Epithelial cell of prostate (primary cell): ENCODE results near the gene SLC32A1.

Source experiments
- DNase-seq: peaks from one replicate; pipeline ENCODE4 v3.0.0-alpha.2; 2011; ENCODE audit warnings: low read depth, low spot score
- H3K27ac ChIP-seq: fragments of 450-650 bp; 2 replicates; pipeline ENCODE4 v1.5.1; 2017; ENCODE audit warnings: mild to moderate bottlenecking

SLC32A1 gene, protein sequence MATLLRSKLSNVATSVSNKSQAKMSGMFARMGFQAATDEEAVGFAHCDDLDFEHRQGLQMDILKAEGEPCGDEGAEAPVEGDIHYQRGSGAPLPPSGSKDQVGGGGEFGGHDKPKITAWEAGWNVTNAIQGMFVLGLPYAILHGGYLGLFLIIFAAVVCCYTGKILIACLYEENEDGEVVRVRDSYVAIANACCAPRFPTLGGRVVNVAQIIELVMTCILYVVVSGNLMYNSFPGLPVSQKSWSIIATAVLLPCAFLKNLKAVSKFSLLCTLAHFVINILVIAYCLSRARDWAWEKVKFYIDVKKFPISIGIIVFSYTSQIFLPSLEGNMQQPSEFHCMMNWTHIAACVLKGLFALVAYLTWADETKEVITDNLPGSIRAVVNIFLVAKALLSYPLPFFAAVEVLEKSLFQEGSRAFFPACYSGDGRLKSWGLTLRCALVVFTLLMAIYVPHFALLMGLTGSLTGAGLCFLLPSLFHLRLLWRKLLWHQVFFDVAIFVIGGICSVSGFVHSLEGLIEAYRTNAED

DNA sequence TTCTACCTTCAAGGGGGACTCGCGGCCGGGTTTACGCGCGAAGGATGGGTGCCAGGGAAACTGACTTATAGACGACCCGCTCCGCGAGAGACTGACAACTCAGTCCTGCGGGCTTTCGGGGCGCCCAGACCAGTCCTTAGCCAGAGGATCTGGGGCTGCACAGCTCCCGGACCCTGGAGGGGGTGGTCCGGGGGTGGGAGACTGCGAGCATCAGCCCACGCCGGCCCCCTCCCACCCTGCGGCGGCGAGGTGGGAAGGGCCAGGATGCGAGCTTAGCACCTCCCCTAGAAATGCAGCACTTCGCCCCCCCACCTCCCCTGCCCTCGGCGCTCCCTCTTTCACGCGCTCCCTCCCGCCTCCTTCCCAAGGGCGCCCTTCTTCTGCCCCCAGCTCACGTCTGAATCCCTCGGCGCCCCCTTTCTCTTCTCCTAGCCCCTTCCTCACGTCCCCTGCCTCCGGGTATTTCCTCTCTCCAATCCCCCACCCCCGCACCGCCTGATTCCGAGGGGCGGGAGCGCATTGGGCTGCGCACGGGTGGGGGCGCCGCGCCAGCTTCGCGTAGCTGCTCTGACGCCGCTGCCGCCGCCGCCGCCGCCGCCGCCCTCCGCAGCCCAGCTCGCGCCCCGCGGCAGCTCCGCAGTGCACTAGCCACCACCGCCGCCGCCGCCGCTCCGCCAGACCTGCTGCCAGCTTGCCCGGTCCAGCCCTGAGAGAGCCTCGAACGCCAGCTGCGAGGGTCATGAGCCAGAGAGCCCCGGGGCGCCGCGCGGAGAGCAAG is at the start of gene SLC32A1:
TSS of gene SLC32A1 (plus strand) at position 639 of the 778 bp plus-strand sequence. CDS start 239 bp downstream, outside the sequence.
- no peak within 1 kb of the TSS for H3K27ac ChIP-seq
- DNase-seq = no peak

DNA sequence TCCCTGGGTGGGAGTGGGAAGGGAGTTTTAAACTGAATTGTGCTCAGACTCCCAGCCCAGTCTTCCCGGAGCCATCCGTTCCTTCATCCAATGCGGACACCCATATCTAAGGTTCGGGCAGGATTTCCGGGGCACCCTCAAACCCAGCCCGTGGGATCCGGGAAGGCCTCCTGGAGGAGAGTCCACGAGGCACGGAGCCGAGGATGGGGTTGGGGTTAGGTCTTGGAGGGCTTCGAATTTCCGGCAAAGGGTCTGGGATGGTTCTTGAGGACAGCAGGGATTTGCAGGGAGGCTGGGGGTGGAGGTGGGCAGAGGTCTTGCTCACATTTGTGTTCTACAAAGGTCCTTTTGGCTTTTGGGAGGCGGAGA is 49.5 kb upstream of the SLC32A1 start:
- no peak for DNase-seq
- no peak overlapping the region for H3K27ac ChIP-seq

DNA sequence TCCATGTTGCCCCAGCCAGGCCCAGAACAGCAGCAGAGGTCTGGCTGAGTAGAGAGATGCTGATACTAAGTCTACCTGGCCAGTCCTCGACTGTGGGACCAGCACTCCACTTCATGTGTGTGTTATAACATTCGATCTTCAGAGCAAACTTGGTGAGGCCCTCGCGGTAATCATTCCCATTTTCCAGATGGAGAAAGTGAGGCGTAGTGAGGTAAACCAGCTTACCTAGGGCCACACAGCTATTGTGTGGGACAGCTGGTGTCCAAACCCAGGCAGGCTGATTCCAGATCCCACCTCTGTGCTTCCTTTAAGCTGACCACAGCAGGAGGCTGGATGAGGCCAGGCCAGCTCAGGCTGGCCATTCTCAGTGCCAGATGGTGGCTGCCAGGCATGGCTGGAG is 47.7 kb upstream of the SLC32A1 start:
- no peak for DNase-seq
- H3K27ac ChIP-seq = no peak overlapping the region

DNA sequence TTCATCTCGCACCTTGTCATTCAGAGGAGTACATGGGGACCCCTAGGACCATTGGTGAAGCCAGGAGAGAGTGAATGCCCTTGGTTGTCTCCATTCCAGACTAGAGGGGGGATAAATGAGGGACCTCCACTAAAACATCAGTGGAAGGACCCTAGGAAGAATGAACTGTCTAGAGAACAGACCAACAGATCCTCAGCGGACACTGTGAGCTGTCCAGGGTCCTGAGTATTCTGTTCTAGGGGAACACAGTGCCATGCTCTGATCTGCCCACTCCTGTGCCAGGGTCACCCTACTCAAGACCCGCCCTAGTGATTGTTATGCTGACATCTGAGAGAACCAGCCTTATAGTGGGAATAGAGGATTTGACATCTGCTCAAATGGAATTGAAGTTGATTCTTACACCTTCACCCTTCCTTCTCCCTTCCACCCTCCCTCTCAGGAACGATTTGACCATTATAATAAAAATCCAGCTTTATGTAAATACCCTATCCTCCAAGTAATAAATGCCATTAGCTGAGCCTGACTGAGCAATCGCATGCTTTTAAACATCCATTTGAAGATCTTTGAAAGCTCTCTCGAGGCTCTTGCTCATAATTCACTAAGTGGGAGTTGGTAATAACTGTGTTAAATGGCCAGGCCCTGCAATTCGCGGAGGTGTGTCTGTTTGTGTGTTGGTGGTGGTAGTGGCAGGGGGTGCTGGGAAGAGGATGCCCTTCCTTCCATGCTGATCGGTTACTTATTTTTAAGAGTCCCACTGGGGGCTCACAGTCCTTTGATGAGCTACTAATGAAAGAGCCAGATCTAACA is 43.6 kb upstream of the SLC32A1 start:
- H3K27ac ChIP-seq = no peak overlapping the region
- no peak for DNase-seq

DNA sequence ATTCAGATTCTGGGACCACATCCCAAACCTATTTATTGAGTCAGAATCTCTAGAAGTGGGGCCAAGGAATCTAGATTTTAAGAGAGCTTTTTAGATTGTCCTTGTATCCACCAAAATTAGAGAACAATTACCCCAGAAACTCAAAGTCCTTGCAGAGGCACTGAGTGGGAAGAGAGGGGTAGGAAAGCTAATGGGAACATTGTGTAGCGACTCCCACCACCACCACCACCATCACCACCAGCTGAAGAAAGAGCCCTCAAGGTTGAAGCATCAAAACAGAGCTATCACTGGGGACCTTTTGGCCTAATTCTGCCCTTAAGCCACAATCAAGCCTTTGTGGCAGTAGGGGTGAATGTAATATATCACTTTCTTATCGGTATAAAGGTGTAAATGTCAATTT is 39.0 kb upstream of the SLC32A1 start:
- no peak overlapping the region for H3K27ac ChIP-seq
- no peak for DNase-seq

DNA sequence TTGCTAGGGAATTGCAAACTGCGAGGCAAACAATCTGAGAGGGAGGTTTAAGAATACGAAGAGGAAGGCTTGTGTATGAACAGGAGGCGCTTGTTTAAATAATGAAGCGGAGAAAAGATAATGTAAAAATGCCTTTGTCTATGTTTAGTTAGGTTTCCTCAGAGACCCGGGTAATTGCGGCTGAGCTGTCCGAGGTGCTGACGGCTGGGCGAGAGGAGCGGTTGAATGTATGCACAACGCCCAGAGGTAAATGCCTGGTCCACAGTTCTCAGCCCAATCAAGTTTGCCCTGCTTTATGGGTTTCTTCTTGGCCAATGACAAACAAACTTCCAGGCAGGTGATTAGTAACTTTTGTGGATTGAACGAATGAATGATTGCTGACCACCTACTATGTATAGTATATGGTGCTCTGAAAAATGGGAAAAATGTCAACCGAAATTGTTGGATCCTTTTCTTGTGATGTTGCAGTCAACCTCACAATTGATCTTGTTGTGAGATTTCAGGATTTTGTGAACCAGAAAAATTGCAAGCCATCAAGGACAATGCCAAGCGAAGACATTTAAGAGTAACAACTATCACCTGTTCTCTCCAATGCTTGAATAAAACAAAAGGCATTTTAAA is 38.3 kb upstream of the SLC32A1 start:
- DNase-seq = no peak
- H3K27ac ChIP-seq = no peak overlapping the region

DNA sequence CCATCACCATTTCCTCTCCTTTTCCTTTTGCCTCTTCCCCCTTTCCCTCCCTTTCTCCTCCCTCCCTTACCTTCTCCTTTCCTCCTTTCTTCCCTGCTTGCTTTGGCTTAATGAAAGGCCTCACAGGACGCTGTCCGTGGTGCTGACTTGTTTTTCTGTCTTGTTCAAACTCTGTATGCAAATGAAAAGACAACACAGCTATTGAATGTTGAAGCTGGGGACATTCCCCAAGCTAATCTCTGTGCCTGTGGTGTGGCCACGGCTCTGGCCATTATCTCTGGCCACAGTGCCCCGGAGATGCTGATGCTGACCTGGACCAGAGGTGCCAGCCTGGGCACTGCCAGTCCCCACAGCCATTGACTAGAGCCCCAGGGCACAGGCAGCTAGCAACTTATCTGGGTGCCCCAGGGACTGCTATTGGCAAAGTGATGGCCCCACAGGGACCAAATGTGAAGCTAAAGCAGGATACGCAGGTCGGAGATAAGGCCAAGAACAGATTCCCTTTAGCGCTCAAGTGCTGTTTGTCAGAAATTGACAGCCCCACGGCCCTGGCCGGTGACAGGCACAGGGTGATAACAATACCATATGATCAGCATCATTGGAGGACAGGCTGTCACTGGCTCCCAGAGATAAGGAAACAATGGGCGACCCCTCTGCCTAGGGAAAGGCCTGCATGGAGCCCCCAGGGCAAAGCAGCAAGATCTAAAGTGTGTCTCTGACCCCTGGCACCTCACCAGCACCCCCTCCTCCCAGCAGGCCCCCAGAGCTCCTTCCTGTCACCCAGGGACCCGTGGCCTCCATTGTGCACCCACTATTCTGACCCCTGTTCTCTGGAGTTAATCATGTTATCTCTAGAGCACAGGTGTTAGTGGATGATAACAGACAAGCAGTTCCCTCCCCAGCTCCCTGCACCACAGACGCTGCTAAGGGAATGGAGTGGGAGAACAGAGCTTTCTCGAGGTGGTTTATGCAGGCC is 31.6 kb upstream of the SLC32A1 start:
- H3K27ac ChIP-seq = no peak overlapping the region
- no peak for DNase-seq

DNA sequence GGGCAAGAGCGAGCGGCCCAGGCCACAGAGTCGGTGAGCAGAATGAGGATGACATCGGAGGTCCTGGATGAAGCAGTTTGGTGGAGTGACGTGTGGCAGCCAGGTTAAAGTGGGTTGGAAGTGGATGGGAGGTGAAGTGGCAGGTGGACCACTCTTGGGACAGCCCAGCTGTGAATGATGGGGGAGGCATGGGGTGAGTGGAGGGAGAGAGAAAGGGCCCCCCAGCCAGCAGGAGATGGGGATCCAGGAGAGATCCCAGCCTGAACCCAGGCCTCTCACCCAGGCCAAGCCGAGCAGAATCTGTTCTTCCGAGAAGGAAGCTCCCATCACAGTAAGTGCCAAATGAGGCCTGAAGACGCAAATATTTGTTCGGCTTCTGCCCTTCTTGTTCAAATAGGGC is 27.0 kb upstream of the SLC32A1 start:
- DNase-seq = no peak

DNA sequence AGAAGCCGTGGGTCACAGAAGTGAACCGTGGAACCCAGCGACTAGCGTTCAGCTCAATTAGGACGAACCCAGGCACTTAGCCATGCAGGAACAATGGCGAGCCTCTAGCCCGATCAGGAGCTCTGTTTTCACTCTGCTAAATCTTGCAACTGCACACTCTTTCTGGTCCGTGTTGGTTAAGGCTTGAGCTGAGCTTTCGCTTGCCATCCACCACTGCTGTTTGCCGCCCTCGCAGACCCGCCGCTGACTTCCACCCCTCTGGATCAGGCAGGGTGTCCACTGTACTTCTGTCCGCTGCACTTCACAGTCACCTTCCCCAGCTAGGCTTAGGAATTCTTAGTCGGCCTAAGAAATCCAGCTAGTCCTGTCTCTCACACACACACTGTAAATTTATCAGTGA is 25.7 kb upstream of the SLC32A1 start:
- no peak overlapping the region for H3K27ac ChIP-seq
- no peak for DNase-seq

More for the DNA sequence above, 27.0 kb upstream of the SLC32A1 start:
- H3K27ac ChIP-seq = no peak overlapping the region

DNA sequence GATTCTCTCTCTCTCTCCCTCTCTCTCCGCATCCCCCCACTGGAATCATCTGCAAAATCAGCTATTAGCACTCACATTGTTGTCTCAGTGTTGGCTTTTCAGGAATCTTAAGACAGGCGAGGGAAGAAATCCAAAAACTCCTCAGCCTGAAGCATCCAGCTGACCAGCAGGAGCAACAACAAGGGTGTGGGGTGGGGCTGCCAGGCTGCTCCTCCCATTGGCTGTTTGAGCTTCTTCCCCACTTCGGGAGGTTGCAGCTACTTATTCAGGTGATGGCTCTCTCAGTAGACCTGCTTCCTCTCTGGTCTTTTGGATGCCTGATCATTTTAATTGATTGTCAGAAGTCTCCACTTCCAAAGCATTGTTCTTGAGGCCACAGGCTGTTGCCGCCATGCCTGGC is 24.1 kb upstream of the SLC32A1 start:
- DNase-seq = no peak
- no peak overlapping the region for H3K27ac ChIP-seq

DNA sequence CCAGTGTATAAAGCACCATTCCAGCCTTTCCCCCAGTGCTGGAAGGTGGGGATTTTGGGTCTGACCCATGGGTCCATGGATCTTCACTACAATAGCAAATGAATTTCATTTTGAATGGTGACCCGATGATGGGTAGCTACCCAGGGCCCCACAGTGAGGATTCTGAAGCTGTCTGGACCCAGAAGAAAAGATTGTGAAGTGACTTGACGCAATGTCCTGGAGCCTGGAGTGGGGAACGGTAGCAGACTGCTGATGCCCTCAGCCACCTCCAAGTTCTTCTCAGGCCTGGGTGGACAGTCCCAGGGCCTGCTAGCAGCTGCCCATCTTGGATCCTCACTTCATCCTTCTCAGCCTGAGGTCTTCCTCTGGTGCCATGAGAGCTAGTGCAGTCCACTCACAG is 23.4 kb upstream of the SLC32A1 start:
- H3K27ac ChIP-seq = no peak overlapping the region
- DNase-seq = no peak

DNA sequence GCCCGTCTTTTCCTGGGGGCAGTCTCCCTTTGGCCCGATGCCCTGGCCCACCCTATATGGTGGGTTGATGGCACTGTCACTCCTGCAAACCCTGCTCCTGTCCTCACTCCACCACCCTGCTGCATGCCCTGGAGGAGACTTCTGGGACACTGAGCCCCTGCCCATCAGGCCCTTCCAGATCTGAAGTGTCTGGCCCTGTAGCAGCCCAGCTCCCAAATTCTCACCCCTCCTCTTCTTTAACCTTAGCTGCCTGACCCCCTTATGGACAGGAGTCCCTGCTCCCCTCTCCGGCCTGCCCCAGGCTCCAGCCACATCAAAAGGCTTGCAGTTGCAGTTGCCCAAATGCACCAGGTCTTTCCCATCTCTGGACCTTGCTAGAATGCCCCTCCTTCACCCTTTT is 20.8 kb upstream of the SLC32A1 start:
- no peak for DNase-seq
- no peak overlapping the region for H3K27ac ChIP-seq

DNA sequence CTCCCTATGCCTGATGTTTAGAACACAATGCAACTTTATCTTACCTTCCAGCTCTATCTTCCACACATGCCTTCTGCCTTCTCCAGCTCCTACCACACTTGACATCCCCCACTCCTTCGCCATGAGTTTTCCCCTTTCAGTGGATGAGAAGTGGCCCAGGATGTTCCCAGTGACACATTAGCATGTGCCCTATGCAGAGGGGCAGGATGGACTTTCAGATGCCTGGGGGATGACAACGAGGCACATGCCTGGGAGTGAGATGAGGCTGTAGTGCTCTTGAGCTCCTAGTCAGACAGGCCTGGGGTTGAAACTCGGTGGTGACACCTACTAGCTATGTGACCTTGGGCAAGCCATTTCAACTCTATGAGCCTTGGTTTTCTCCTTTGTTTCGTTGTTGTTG is 20.1 kb upstream of the SLC32A1 start:
- H3K27ac ChIP-seq = no peak overlapping the region
- DNase-seq = no peak

DNA sequence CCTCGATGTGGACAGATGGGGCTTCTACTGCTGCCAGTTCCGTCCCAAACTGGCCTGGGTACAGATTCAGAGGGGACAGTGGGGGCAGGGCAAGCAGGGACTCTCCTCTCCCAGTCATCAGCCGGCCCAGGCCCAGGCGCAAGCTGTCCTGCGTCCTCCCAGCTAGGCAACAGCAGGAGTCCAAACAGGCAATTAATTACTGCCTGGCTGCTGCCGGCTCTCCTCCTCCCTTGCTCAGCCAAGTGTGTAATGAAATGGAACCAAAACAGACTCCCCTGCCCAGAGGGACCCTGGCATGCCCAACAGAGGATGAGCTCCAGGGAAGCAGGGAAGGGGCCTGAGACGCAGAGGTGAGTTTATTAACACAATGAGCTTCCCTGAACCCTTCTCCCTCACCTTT is 17.8 kb upstream of the SLC32A1 start:
- DNase-seq = no peak
- H3K27ac ChIP-seq = no peak overlapping the region

DNA sequence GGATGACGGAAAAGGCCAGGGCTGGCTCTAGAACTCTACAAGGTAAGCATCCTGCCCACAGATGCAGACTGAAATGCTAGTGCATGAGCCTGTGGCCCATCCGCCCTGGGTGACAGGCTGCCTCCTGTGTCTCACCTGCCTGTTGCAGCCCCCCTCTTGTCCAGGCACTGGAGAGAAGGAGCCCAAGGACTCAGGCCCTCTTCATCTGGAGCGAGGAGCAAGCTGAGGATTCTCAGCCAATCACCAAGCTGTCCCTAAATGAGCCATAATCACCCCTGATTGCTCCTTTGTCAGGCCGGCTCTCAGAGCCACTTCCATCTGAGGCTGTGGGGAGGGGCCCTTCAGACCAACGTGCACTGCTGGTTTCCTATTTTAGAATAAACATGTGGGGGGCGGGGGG is 10.0 kb upstream of the SLC32A1 start:
- no peak for DNase-seq
- no peak overlapping the region for H3K27ac ChIP-seq

DNA sequence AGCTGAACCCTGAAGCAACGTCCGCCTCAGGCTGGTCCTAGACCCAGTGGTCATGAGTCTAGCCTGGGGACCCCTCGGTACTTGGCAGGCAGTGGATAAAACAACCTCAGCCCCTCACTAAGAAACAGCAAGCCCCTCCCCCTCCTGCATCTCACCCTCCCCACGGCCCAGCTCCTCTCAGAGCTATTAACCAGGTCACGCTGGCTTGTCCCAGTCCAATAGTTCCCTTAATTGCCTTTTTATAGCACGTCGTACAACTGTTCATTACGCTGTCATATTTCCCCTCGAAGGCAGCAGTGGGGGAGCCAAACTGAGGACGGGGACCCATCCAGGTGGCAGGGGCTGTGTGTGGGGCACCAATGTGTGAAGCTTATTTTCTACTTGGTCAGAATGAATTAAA is 8.6 kb upstream of the SLC32A1 start:
- H3K27ac ChIP-seq = no peak overlapping the region
- no peak for DNase-seq

DNA sequence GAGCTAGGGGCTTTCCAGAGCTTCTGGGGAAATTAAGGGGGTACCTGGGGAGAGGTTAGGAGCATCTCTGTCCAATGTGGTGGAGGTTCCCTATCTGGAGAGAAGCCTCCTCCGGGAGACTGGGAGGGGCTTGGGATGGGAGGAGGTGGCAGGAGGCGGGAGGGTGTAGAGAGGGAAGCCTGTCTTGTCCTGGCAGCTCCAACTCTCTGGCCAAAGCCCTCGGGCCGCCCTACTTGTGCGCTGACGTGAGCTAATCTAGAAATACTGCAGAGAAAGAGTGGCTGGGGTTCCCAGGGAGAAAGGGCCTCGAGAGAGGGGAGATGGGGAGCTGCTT is 1.6 kb upstream of the SLC32A1 start:
- DNase-seq = no peak

DNA sequence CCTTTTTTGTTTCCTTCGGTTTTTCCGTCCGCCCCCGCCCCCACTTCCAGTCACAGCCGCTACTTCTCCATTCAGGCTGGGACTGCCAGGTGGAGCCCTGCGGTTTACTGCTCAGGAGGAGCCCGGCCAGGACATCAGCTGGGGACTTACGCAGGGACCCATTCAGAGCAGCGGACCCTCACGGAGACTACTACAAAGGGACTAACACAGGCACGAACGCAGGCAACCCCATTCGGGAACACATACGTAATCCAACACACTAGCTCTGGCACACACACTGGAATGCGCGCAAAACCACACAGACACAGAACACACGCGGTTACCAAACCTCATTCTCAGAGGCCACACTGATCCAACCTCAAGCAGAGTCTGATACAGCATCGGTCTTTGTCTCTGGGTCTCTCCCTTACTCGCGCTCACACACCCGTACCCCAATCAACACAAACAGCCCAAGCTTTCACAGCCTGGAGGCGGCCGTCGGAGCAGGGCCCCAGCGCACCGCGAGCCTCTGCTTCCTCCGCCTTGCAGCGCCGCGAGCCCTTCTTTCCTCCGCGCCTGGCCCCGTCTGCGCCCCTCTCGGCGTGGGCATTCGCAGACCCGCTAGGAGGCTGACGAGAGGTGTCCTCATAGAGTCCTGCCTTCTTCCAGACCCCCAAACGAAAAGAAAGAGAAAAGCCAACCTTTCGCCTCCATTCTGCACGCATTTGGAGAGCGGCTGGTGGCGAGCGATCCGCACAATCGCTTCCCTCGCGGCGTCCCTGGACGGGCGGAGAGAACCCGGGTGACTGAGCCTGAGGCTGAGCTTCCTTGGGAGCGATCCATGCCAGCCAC is 1.1 kb upstream of the SLC32A1 start:
- no peak overlapping the region for H3K27ac ChIP-seq
- DNase-seq = no peak

More for the DNA sequence above, 1.6 kb upstream of the SLC32A1 start:
- no peak overlapping the region for H3K27ac ChIP-seq
